Loucy (cell line): ENCODE data around the gene SH2B2.

Source experiments
- H2AFZ ChIP-seq: fragments of 200-600 bp; sonication (generic); 2 replicates; pipeline ENCODE4 v1.6.0; 2016; ENCODE audit warnings: antibody characterized with exemption, mild to moderate bottlenecking, low read length, moderate library complexity
- H3F3A ChIP-seq: fragments of 200-600 bp; 2 replicates; pipeline ENCODE4 v1.6.0; 2016; ENCODE audit warnings: antibody characterized with exemption, low read depth, mild to moderate bottlenecking
- H3K27me3 ChIP-seq: fragments of 200-600 bp; sonication (generic); 2 replicates; pipeline ENCODE4 v1.6.1; 2014; ENCODE audit warnings: low read length, mild to moderate bottlenecking; ENCODE audit not compliant: insufficient read depth, poor library complexity, severe bottlenecking
- H3K36me3 ChIP-seq: fragments of 200-600 bp; sonication (generic); 2 replicates; pipeline ENCODE4 v1.6.1; 2016; ENCODE audit warnings: low read length; ENCODE audit not compliant: insufficient read depth
- H3K4me1 ChIP-seq: fragments of 200-600 bp; sonication (generic); 2 replicates; pipeline ENCODE4 v1.5.1; 2014; ENCODE audit warnings: low read length, mild to moderate bottlenecking; ENCODE audit not compliant: insufficient read depth, poor library complexity, severe bottlenecking
- H3K4me2 ChIP-seq: fragments of 200-600 bp; sonication (generic); 2 replicates; pipeline ENCODE4 v1.6.0; 2014; ENCODE audit warnings: antibody characterized with exemption, low read length, low read depth, mild to moderate bottlenecking; ENCODE audit not compliant: poor library complexity, severe bottlenecking
- H3K4me3 ChIP-seq: fragments of 200-600 bp; sonication (generic); 2 replicates; pipeline ENCODE4 v1.5.1; 2014; ENCODE audit warnings: low read length, mild to moderate bottlenecking, mixed read lengths; ENCODE audit not compliant: poor library complexity, severe bottlenecking
- H3K79me2 ChIP-seq: fragments of 200-600 bp; sonication (generic); 2 replicates; pipeline ENCODE4 v1.6.1; 2014; ENCODE audit warnings: low read length; ENCODE audit not compliant: insufficient read depth
- H3K9ac ChIP-seq: fragments of 200-600 bp; sonication (generic); 2 replicates; pipeline ENCODE4 v1.6.0; 2014; ENCODE audit warnings: mild to moderate bottlenecking, low read depth, low read length, moderate library complexity; ENCODE audit not compliant: poor library complexity, severe bottlenecking
- H3K9me2 ChIP-seq: fragments of 200-600 bp; sonication (generic); replicated peaks from 2 replicates; pipeline ENCODE4 v1.6.1; 2016; ENCODE audit warnings: low read depth, low read length, mixed read lengths
- H3K9me3 ChIP-seq: fragments of 200-600 bp; sonication (generic); 2 replicates; pipeline ENCODE4 v1.6.1; 2014; ENCODE audit warnings: mild to moderate bottlenecking, antibody characterized with exemption, low read length, low read depth; ENCODE audit not compliant: insufficient read depth
- H4K20me1 ChIP-seq: fragments of 200-600 bp; sonication (generic); 2 replicates; pipeline ENCODE4 v1.6.0; 2014; ENCODE audit warnings: antibody characterized with exemption, low read length, mild to moderate bottlenecking; ENCODE audit not compliant: insufficient read depth, poor library complexity, severe bottlenecking
- EZH2phosphoT487 ChIP-seq: fragments of 200-600 bp; IDR thresholded peaks from 2 replicates; pipeline ENCODE4 v1.6.1; 2018; ENCODE audit warnings: antibody characterized with exemption, mild to moderate bottlenecking, moderate library complexity, borderline replicate concordance
- TF ChIP-seq, protein P1 (sequence below): fragments of 200-600 bp; sonication (generic); conservative IDR thresholded peaks from 2 replicates; pipeline ENCODE4 v1.5.1; 2014; ENCODE audit warnings: mild to moderate bottlenecking, antibody characterized with exemption, low read length

Gene SH2B2

DNA sequence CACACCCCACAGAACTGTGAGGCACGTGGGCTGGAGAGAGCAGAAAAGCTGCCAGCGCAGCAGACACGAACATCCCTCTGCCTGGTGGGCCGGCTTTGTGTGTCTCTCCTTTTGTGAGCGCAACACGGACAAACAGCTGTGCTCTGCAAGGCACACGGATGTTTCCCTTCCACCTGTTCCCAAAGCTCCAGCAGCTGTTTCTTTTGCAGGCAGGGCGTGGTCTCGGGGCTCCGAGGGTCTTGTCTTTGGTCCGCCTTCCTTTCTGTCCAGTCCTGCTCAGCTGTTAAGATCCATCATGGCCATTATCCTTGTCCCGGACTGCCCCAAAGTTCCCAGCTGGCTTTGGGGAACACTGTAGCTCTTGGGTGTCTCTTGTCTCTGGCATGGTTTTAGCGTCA, 32.7 kb upstream of the SH2B2 start:
- Histone ChIP-seq H2AFZ (no peak overlapping the region), H3K9me2 (no peaks in the 10 kb centered on the region), H3K4me1 (peaks cover 9% of the 10 kb centered on the region), H3K27me3 (no peaks in the 10 kb centered on the region), H3F3A (no peaks in the 10 kb centered on the region), H3K9ac (no peak overlapping the region), H3K9me3 (no peaks in the 10 kb centered on the region), H3K4me3 (no peak overlapping the region), H3K79me2 (no peaks in the 10 kb centered on the region), H3K4me2 (no peak overlapping the region), H4K20me1 (no peaks in the 10 kb centered on the region), H3K36me3 (peaks cover 16% of the 10 kb centered on the region; the same call in 1 of the 2 replicates)
- TF ChIP-seq, protein P1, sequence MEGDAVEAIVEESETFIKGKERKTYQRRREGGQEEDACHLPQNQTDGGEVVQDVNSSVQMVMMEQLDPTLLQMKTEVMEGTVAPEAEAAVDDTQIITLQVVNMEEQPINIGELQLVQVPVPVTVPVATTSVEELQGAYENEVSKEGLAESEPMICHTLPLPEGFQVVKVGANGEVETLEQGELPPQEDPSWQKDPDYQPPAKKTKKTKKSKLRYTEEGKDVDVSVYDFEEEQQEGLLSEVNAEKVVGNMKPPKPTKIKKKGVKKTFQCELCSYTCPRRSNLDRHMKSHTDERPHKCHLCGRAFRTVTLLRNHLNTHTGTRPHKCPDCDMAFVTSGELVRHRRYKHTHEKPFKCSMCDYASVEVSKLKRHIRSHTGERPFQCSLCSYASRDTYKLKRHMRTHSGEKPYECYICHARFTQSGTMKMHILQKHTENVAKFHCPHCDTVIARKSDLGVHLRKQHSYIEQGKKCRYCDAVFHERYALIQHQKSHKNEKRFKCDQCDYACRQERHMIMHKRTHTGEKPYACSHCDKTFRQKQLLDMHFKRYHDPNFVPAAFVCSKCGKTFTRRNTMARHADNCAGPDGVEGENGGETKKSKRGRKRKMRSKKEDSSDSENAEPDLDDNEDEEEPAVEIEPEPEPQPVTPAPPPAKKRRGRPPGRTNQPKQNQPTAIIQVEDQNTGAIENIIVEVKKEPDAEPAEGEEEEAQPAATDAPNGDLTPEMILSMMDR = no peak
- TF ChIP-seq EZH2phosphoT487 = no peak

DNA sequence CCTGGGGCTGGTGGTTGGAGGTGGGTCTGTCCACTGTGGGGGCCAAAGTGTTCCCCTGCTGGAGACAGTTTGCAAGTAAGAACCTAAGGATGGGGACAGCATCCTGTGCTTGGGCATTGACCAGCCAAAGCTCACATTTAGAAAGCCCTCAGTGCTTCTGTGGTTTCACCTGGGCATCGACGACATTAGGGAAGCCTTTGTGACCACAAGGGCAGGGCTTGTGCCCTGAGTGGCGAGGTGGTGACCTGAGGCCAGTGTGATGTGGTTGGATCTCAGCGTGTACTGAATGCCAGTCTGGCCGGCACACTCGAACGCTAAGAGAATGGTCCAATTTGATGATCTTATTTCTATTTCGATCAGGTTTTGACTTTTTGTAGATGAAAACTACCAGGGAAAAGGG, 32.1 kb upstream of the SH2B2 start:
- Histone ChIP-seq H3K9ac (no peak overlapping the region), H3K27me3 (no peaks in the 10 kb centered on the region), H3K4me1 (peaks cover 9% of the 10 kb centered on the region), H3K79me2 (no peaks in the 10 kb centered on the region), H3K9me3 (no peaks in the 10 kb centered on the region), H4K20me1 (no peaks in the 10 kb centered on the region), H3K9me2 (no peaks in the 10 kb centered on the region), H3K4me2 (no peak overlapping the region), H3K36me3 (peaks cover 11% of the 10 kb centered on the region; the same call in 1 of the 2 replicates), H2AFZ (no peak overlapping the region), H3F3A (no peaks in the 10 kb centered on the region), H3K4me3 (no peak overlapping the region)
- no peak for TF ChIP-seq EZH2phosphoT487

DNA sequence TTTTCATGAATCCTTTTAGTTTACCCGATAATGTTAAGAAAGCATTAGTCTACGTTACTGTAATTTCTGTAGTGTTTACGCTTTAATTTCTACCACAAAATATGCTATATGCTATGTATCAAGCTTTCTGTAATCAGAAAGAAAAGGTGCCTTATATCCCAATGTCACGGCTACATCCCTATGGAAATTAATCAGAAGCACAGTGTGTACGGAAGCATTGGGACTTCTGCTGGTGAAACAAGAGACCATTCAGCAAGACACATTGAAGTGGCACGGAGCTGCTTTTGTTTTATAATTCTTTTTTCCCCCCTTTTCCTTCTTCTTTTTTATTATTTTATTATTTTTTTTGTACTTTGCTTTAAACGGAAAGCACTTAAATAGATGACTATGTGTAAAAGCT, 31.2 kb upstream of the SH2B2 start:
- TF ChIP-seq, protein P1 = no peak
- TF ChIP-seq EZH2phosphoT487 = no peak
- no peaks in the 10 kb centered on the region for H4K20me1 ChIP-seq
- no peaks in the 10 kb centered on the region for H3K9me3 ChIP-seq
- H3K9me2 ChIP-seq = no peaks in the 10 kb centered on the region
- H3K4me1 ChIP-seq = peaks cover 9% of the 10 kb centered on the region
- H2AFZ ChIP-seq = no peak overlapping the region
- H3K4me3 ChIP-seq = no peak overlapping the region
- H3K79me2 ChIP-seq = no peaks in the 10 kb centered on the region
- H3F3A ChIP-seq = no peaks in the 10 kb centered on the region
- H3K4me2 ChIP-seq = no peak overlapping the region
- no peak overlapping the region for H3K9ac ChIP-seq
- peaks cover 2% of the 10 kb centered on the region; the same call in 1 of the 2 replicates for H3K36me3 ChIP-seq
- no peaks in the 10 kb centered on the region for H3K27me3 ChIP-seq

DNA sequence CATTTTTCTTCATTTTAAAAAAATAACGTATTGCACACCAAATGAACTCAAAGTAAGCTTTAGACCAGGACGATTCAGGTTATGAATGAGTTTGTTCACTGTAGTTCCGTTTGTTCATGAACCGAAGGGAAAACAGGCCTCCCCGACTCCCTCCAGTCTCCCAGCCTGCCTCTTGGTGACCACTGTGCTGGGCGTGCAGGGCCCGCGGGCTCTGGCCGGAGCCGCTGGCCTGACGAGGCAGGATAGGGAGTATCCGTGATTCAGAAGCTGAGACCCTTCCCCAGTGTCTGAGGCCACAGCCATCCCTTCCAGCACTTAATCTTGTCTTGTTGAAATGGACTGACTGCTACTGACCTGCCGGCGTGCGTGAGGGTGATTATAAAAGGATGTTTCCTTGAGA, 30.8 kb upstream of the SH2B2 start:
- no peaks in the 10 kb centered on the region for H3K9me3 ChIP-seq
- no peak overlapping the region for H3K4me2 ChIP-seq
- H3K4me1 ChIP-seq = peaks cover 9% of the 10 kb centered on the region
- H3F3A ChIP-seq = no peaks in the 10 kb centered on the region
- no peak overlapping the region for H3K4me3 ChIP-seq
- no peaks in the 10 kb centered on the region for H4K20me1 ChIP-seq
- no peaks in the 10 kb centered on the region for H3K36me3 ChIP-seq
- H3K9ac ChIP-seq = no peak overlapping the region
- TF ChIP-seq EZH2phosphoT487 = no peak
- TF ChIP-seq, protein P1 = no peak
- no peaks in the 10 kb centered on the region for H3K27me3 ChIP-seq
- no peaks in the 10 kb centered on the region for H3K79me2 ChIP-seq
- H2AFZ ChIP-seq = no peak overlapping the region
- no peaks in the 10 kb centered on the region for H3K9me2 ChIP-seq
